OCI-LY3 (cell line): ENCODE data around the gene MSMP.
A peak's percentile ranks its signal among the peaks of the same experiment; 100 is the strongest.

Experiments
- H2AFZ ChIP-seq: fragments of 200-600, 300-600 bp; shearing (Covaris generic); 2 replicates; pipeline ENCODE4 v1.6.0; 2014; ENCODE audit warnings: antibody characterized with exemption, low read depth, low read length
- H3K27ac ChIP-seq: fragments of 200-600, 300-600 bp; sonication (generic); 2 replicates; pipeline ENCODE4 v1.5.1; 2014; ENCODE audit warnings: mild to moderate bottlenecking, low read length, moderate library complexity, mixed read lengths
- H3K27me3 ChIP-seq: fragments of 200-600, 300-600 bp; sonication (generic); 2 replicates; pipeline ENCODE4 v1.6.1; 2014; ENCODE audit warnings: low read depth, low read length, mixed read lengths
- H3K36me3 ChIP-seq: fragments of 200-600, 300-600 bp; sonication (generic); replicated peaks from 2 replicates; pipeline ENCODE3; 2014; ENCODE audit warnings: low read depth, low read length, mixed read lengths
- H3K4me1 ChIP-seq: fragments of 300-600, 200-600 bp; sonication (generic); 2 replicates; pipeline ENCODE4 v1.6.1; 2014; ENCODE audit warnings: low read length, mixed read lengths
- H3K4me2 ChIP-seq: fragments of 200-600, 300-600 bp; sonication (generic); 2 replicates; pipeline ENCODE4 v1.6.1; 2014; ENCODE audit warnings: low read length, mixed read lengths
- H3K4me3 ChIP-seq: fragments of 300-600, 200-600 bp; sonication (generic); 2 replicates; pipeline ENCODE4 v1.5.1; 2014; ENCODE audit warnings: antibody characterized with exemption, mild to moderate bottlenecking, low read length, moderate library complexity
- H3K79me2 ChIP-seq: fragments of 300-600, 200-600 bp; shearing (Covaris generic); 2 replicates; pipeline ENCODE4 v1.6.1; 2014; ENCODE audit warnings: mild to moderate bottlenecking, low read length, mixed read lengths
- H3K9ac ChIP-seq: fragments of 300-600, 200-600 bp; shearing (Covaris generic); 2 replicates; pipeline ENCODE4 v1.6.0; 2014; ENCODE audit warnings: mild to moderate bottlenecking, low read length, moderate library complexity
- H3K9me3 ChIP-seq: fragments of 200-600, 300-600 bp; shearing (Covaris generic); 2 replicates; pipeline ENCODE4 v1.6.1; 2014; ENCODE audit warnings: low read length, mixed read lengths; ENCODE audit not compliant: insufficient read depth
- H4K20me1 ChIP-seq: fragments of 200-600, 300-600 bp; sonication (generic); 2 replicates; pipeline ENCODE4 v1.6.1; 2016; ENCODE audit warnings: low read length, mixed read lengths; ENCODE audit not compliant: insufficient read depth
- EZH2phosphoT487 ChIP-seq: fragments of 200-600 bp; shearing (Covaris generic); IDR thresholded peaks from 2 replicates; pipeline ENCODE4 v1.6.1; 2018; ENCODE audit warnings: antibody characterized with exemption, mixed run types, low read depth
- TF ChIP-seq, protein P1 (sequence below): fragments of 200-600, 300-600 bp; sonication (generic); IDR thresholded peaks from 2 replicates; pipeline ENCODE4 v1.5.1; 2014; ENCODE audit warnings: antibody characterized with exemption, low read length, low read depth

Gene MSMP

DNA sequence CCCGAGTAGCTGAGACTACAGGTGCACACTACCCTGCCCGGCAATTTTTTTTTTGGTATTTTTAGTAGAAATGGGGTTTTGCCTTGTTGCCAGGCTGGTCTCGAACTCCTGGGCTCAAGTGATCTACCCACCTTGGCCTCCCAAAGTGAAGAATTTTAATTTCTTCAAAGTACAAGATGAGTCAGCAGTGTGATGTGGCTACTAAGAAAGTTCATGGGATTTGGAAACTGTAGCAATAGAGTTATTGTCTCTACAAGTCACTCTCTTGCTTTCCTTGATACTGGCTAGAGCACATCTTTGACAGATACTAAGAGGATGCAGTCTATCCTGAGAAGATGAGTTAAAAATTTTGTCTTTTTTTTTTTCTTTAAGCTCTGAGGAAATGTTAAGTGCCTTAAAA lies 20.0 kb downstream of the MSMP start:
- no peak overlapping the region for H3K4me2 ChIP-seq
- no peak for TF ChIP-seq EZH2phosphoT487
- TF ChIP-seq, protein P1, sequence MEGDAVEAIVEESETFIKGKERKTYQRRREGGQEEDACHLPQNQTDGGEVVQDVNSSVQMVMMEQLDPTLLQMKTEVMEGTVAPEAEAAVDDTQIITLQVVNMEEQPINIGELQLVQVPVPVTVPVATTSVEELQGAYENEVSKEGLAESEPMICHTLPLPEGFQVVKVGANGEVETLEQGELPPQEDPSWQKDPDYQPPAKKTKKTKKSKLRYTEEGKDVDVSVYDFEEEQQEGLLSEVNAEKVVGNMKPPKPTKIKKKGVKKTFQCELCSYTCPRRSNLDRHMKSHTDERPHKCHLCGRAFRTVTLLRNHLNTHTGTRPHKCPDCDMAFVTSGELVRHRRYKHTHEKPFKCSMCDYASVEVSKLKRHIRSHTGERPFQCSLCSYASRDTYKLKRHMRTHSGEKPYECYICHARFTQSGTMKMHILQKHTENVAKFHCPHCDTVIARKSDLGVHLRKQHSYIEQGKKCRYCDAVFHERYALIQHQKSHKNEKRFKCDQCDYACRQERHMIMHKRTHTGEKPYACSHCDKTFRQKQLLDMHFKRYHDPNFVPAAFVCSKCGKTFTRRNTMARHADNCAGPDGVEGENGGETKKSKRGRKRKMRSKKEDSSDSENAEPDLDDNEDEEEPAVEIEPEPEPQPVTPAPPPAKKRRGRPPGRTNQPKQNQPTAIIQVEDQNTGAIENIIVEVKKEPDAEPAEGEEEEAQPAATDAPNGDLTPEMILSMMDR: no peak
- H3K27ac ChIP-seq: no peak overlapping the region
- peaks cover 32% of the 10 kb centered on the region for H3K36me3 ChIP-seq
- peaks cover 32% of the 10 kb centered on the region for H3K4me1 ChIP-seq
- H3K9me3 ChIP-seq: no peaks in the 10 kb centered on the region
- no peak overlapping the region for H2AFZ ChIP-seq
- H3K27me3 ChIP-seq: no peaks in the 10 kb centered on the region
- no peak overlapping the region for H3K9ac ChIP-seq
- no peak overlapping the region for H3K4me3 ChIP-seq
- peaks cover 39% of the 10 kb centered on the region for H3K79me2 ChIP-seq
- H4K20me1 ChIP-seq: peaks cover 10% of the 10 kb centered on the region

- H2AFZ ChIP-seq: peak overlapping the region; percentile 28; the same call in 1 of the 2 replicates
- peaks cover 25% of the 10 kb centered on the region for H3K36me3 ChIP-seq
- no peaks in the 10 kb centered on the region for H3K9me3 ChIP-seq
- TF ChIP-seq, protein P1: peak; percentile 32
- TF ChIP-seq EZH2phosphoT487: no peak
- peak overlapping the region; percentile 94 for H3K4me3 ChIP-seq
- H3K27me3 ChIP-seq: no peaks in the 10 kb centered on the region
- peak overlapping the region; percentile 81 for H3K4me2 ChIP-seq
- H4K20me1 ChIP-seq: peaks cover 21% of the 10 kb centered on the region
- peaks cover 50% of the 10 kb centered on the region for H3K79me2 ChIP-seq
- peaks cover 43% of the 10 kb centered on the region for H3K4me1 ChIP-seq
- H3K9ac ChIP-seq: peak overlapping the region; percentile 92
- peak overlapping the region; percentile 87 for H3K27ac ChIP-seq
Observed at GRCh38 chr9:35732800-35733541, 21.1 kb downstream of the MSMP start.

- Histone ChIP-seq H3K4me3 (peak within 1 kb of the TSS; percentile 94), H4K20me1 (peaks cover 28% of the 10 kb centered on the region), H3K9ac (peak within 1 kb of the TSS; percentile 92), H3K36me3 (peaks cover 22% of the 10 kb centered on the region), H3K27me3 (no peaks in the 10 kb centered on the region), H3K4me2 (peak within 1 kb of the TSS; percentile 96), H2AFZ (peak within 1 kb of the TSS; percentile 28; the same call in 1 of the 2 replicates), H3K79me2 (peaks cover 57% of the 10 kb centered on the region), H3K9me3 (no peaks in the 10 kb centered on the region), H3K27ac (peak within 1 kb of the TSS; percentile 87), H3K4me1 (peaks cover 49% of the 10 kb centered on the region)
- no peak for TF ChIP-seq EZH2phosphoT487
- TF ChIP-seq, protein P1: peak; percentile 39
Observed at GRCh38 chr9:35732185-35732799, 21.8 kb downstream of the MSMP start, which contains the start of the genes CREB3 and TLN1. TSS of gene CREB3 (plus strand) at chr9:35732666. CDS start at chr9:35732773, 107 bp downstream. TSS of gene TLN1 (minus strand) at chr9:35732195. CDS start at chr9:35725694, 6,501 bp downstream.
